ENCODE results near the gene WIPF2.

Gene WIPF2

DNA sequence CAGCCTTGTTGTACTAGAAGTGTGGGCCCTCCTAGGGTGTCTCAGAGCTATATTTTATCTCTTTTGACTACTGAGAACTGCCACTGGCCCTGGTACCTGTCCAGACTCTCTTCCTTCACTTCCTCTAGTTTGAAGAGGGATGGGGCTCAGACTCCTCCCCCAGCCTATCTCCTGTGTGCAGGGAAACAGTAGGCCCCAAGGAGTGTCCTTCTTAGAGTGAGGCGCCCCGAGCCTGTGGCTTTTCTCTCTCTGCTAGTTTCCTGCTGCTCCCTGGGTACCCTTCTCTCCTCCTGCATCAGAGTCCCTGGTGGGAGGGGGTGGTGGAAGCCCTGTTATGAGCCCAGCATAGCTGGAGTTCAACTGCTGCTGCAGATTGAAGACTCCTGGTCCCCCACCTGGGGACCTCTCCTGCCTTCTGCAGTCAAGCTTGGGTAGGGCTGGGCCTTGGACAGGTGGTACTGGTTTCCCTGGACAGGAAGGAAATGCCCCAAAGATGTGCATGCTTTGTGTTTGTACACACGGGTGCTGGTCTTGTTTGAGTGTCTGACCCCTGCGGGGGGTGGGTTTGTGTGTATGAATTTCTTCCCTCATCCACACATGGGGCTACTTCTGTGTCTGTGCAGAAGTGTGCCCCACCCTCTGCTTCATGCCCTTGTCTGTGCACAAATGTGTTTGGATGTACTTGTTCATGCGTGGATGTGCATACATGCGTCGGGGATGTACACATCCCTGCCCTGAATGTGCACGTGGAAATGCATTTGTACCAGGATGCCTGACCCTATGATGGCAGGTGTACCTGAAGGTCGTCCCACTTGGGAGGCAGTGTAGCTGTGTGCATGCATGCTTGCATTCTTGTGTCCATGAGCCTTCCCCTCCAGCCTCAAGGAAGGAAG is 96.8 kb downstream of the WIPF2 start:
- TF ChIP-seq FOXP2 (optimal IDR thresholded peaks at IDR 0.05; ENCODE audit: borderline replicate concordance, extremely low read depth, extremely low read length, insufficient read depth) (no peak), TAF1 (IDR thresholded peaks at IDR 0.05; ENCODE audit: borderline replicate concordance, insufficient read depth, low read length) (no peak), SIN3A (IDR thresholded peaks at IDR 0.05; ENCODE audit: borderline replicate concordance, insufficient read depth, low read length) (no peak), POLR2AphosphoS5 (IDR thresholded peaks at IDR 0.05; ENCODE audit: low read depth, low read length) (no peak)
- TF ChIP-seq, protein P1, sequence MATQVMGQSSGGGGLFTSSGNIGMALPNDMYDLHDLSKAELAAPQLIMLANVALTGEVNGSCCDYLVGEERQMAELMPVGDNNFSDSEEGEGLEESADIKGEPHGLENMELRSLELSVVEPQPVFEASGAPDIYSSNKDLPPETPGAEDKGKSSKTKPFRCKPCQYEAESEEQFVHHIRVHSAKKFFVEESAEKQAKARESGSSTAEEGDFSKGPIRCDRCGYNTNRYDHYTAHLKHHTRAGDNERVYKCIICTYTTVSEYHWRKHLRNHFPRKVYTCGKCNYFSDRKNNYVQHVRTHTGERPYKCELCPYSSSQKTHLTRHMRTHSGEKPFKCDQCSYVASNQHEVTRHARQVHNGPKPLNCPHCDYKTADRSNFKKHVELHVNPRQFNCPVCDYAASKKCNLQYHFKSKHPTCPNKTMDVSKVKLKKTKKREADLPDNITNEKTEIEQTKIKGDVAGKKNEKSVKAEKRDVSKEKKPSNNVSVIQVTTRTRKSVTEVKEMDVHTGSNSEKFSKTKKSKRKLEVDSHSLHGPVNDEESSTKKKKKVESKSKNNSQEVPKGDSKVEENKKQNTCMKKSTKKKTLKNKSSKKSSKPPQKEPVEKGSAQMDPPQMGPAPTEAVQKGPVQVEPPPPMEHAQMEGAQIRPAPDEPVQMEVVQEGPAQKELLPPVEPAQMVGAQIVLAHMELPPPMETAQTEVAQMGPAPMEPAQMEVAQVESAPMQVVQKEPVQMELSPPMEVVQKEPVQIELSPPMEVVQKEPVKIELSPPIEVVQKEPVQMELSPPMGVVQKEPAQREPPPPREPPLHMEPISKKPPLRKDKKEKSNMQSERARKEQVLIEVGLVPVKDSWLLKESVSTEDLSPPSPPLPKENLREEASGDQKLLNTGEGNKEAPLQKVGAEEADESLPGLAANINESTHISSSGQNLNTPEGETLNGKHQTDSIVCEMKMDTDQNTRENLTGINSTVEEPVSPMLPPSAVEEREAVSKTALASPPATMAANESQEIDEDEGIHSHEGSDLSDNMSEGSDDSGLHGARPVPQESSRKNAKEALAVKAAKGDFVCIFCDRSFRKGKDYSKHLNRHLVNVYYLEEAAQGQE (IDR thresholded peaks at IDR 0.05; ENCODE audit: insufficient read depth in 1 of 2, low read depth in 2 of 2, low read length in 2 of 2): no peak

DNA sequence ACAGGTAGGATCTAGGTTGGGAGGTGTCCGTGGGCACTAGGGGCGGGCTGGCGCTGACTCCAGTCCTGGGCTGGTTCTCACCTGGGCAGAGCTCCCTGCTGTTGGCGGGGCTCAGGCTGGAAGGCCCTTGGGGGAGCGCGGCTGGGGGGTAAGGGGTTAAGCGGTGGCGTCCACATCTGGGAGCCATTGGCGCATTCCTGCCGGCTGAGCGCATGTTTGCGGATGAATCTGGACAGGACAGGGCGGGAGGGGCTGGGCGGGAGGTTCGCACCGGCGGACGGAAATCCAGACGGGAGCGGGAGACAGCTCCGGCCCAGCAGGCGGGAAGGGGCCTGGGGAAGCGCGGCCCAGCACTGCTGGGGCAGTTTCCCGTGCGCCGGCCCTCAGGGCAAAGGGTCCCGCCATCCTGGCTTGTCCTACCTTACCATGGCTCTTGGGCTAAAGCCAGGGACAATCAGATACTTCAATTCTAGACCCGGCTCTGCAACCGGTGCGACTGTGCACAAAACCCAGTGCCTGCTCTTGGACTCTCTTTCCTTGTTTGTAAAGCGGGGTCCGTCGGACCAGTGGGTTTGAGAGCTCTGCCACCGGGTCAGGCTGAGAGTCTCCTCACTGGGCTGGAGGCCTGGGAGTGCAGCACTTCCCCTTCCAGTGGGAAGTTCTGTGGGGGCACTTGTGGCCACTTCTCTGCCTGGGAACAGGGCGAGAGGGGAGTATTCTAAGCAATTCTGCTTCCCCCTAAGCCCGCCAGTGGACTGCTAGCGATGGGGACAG is 97.7 kb downstream of the WIPF2 start:
- TF ChIP-seq, protein P1 (IDR thresholded peaks at IDR 0.05; ENCODE audit: insufficient read depth in 1 of 2, low read depth in 2 of 2, low read length in 2 of 2): no peak
- no peak for TF ChIP-seq POLR2AphosphoS5 (IDR thresholded peaks at IDR 0.05; ENCODE audit: low read depth, low read length)
- TF ChIP-seq TAF1 (IDR thresholded peaks at IDR 0.05; ENCODE audit: borderline replicate concordance, insufficient read depth, low read length): no peak
- peak; percentile 25; the same call in 1 of the 2 replicates for TF ChIP-seq SIN3A (IDR thresholded peaks at IDR 0.05; ENCODE audit: borderline replicate concordance, insufficient read depth, low read length)
- TF ChIP-seq FOXP2 (optimal IDR thresholded peaks at IDR 0.05; ENCODE audit: borderline replicate concordance, extremely low read depth, extremely low read length, insufficient read depth): peak; percentile 75

DNA sequence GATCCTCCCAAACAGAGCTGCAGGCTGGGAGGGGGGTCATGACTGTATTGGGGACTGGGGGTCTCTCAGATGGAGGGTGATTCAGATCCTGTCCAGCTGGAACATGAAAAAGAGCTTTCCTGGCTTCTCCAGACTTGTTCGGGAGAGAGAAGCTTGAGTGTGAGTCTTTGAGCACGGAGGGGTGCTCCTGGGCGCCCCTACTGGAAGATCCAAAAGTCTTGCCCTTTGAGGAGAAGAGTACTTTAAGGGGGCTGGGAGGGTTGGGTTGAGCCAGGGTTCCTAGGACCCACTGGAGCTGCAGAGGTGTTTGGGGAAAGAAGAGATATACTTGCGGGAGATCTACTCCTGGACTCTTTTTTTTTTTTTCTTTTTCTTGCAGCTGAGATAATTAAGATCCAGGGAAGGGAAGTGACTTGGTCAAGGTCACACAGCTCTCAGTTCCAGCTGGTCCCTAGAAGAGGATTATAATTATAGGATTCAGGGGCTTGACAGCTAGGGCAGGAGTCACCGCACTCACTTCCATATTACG is 98.3 kb downstream of the WIPF2 start:
- TF ChIP-seq SIN3A (IDR thresholded peaks at IDR 0.05; ENCODE audit: borderline replicate concordance, insufficient read depth, low read length) (no peak; the same call in 1 of the 2 replicates), POLR2AphosphoS5 (IDR thresholded peaks at IDR 0.05; ENCODE audit: low read depth, low read length) (0 out of 2 replicates have a peak, but pooled peaks have one; percentile 5), TAF1 (IDR thresholded peaks at IDR 0.05; ENCODE audit: borderline replicate concordance, insufficient read depth, low read length) (no peak), FOXP2 (optimal IDR thresholded peaks at IDR 0.05; ENCODE audit: borderline replicate concordance, extremely low read depth, extremely low read length, insufficient read depth) (no peak)
- TF ChIP-seq, protein P1 (IDR thresholded peaks at IDR 0.05; ENCODE audit: insufficient read depth in 1 of 2, low read depth in 2 of 2, low read length in 2 of 2): no peak

DNA sequence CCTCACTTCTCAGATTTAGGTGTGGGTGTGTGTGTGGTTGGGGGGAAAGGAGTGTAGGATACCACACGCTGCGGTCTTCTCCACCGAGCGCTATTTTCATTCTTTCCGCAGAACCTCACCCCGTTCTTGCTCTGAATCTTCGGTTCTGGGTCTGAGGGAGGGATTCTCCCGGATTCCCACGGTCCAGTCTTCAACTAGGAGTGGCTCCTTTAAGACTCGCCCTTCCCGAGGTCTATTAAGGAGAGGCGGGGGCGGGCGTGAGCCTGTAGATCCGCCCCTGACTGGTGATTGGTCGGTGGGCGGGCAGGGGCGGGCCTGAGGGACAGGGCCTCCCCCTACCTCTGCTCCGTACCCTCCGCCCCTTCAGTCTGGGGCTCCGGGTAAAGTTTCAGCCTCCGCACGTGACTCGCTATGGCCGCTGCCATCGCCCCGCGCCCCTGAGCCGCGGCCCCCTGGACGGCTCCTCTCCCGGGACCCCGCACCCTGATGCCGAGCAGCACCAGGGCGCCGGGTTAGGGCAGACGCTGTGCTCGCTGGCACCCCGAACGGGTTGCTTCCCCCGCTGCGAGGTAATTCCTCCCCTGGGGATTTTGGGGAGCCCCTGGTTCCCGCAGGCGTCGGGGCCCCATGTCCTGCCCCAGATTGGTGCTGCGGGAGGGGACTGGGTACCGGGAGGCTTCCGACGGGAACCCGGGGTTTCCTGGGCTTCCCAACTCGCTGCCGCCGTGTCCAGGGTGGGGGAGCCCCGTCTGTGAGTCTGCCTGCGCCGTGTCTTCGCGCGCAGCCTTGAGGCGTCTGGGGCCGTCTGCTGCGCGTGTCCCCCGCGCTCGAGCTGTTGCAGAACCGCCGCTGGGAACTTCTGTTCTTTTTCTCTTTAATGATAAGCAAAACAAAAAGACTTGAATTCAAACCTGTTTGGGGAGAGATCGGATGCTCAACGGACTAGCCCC is 99.1 kb downstream of the WIPF2 start:
- TF ChIP-seq FOXP2 (optimal IDR thresholded peaks at IDR 0.05; ENCODE audit: borderline replicate concordance, extremely low read depth, extremely low read length, insufficient read depth) (peak; percentile 40), POLR2AphosphoS5 (IDR thresholded peaks at IDR 0.05; ENCODE audit: low read depth, low read length) (peak; percentile 55), SIN3A (IDR thresholded peaks at IDR 0.05; ENCODE audit: borderline replicate concordance, insufficient read depth, low read length) (no peak), TAF1 (IDR thresholded peaks at IDR 0.05; ENCODE audit: borderline replicate concordance, insufficient read depth, low read length) (peak; percentile 63; the same call in 1 of the 2 replicates)
- TF ChIP-seq, protein P1 (IDR thresholded peaks at IDR 0.05; ENCODE audit: insufficient read depth in 1 of 2, low read depth in 2 of 2, low read length in 2 of 2): no peak

Measured in PFSK-1 (cell line).